Thyroid gland (tissue), 4 donors: Measurements from ENCODE around the gene CNTN5.

Experiments
- POLR2A ChIP-seq, 2 donors: fragments of 450-650 bp; IDR thresholded peaks; one replicate each; pipeline ENCODE4 v1.6.1; 2017; ENCODE audit warnings: antibody characterized with exemption in 2 of 2, mild to moderate bottlenecking in 2 of 2, moderate library complexity in 1 of 2
- TF ChIP-seq, protein P1 (sequence below), 6 experiments: fragments of 200-600 bp in 3 of 6; fragments of 450-650 bp in 3 of 6; sonication (generic) in 3 of 6; IDR thresholded peaks; one replicate each; pipeline ENCODE4 v1.5.1; 2016 to 2019; ENCODE audit warnings: antibody characterized with exemption in 6 of 6, mild to moderate bottlenecking in 2 of 6, inconsistent platforms in 1 of 6, moderate library complexity in 1 of 6

DNA sequence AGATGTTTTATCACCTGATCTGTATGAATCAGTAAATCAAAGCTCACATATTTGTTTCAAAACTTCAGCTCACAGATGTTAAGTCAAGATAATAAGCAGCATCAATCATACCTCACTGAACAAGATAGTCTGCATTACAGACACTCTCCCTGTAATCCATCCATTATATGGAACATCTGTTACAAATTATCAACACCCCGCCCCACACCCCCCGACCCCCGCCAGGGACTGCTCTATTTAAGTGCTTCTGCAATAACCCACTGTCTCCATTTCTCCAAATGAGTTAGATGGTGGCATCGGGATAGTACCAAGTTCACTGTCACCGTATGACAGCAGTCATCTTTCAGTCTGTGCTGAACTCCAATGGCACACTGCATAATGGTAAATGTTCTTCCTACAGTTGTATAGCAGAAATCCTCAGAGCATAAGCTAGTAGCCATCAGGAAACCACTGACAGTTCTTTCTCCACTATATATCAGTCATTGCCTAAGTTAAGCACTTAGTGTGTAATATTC lies 1219.3 kb downstream of the CNTN5 start:
- TF ChIP-seq, protein P1, sequence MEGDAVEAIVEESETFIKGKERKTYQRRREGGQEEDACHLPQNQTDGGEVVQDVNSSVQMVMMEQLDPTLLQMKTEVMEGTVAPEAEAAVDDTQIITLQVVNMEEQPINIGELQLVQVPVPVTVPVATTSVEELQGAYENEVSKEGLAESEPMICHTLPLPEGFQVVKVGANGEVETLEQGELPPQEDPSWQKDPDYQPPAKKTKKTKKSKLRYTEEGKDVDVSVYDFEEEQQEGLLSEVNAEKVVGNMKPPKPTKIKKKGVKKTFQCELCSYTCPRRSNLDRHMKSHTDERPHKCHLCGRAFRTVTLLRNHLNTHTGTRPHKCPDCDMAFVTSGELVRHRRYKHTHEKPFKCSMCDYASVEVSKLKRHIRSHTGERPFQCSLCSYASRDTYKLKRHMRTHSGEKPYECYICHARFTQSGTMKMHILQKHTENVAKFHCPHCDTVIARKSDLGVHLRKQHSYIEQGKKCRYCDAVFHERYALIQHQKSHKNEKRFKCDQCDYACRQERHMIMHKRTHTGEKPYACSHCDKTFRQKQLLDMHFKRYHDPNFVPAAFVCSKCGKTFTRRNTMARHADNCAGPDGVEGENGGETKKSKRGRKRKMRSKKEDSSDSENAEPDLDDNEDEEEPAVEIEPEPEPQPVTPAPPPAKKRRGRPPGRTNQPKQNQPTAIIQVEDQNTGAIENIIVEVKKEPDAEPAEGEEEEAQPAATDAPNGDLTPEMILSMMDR (IDR thresholded peaks at IDR 0.05) = no peak
- no peak for TF ChIP-seq POLR2A (IDR thresholded peaks at IDR 0.05)
